Neural progenitor cell (in vitro differentiated cells): ENCODE results near the gene CBFA2T2. TPM values are rescaled to one million over a fixed set of nuclear protein-coding genes. Genes with fewer than 3 reads are reported as not detected.

Source experiments
- DNase-seq: peaks from one replicate; pipeline ENCODE4 v3.0.0-alpha.2; 2016; ENCODE audit warnings: low spot score
- H2AFZ ChIP-seq: fragments of 200-600 bp; sonication (generic); replicated peaks from 2 replicates; pipeline ENCODE4 v1.6.1; 2016; ENCODE audit warnings: antibody characterized with exemption
- H3F3A ChIP-seq: fragments of 200-600 bp; sonication (generic); 2 replicates; pipeline ENCODE4 v1.6.1; 2016; ENCODE audit warnings: antibody characterized with exemption, low read depth
- H3K27ac ChIP-seq: fragments of 200-600 bp; sonication (generic); 2 replicates; pipeline ENCODE4 v1.5.1; 2016; ENCODE audit warnings: mild to moderate bottlenecking
- H3K27me3 ChIP-seq: fragments of 200-600 bp; sonication (generic); 2 replicates; pipeline ENCODE4 v1.6.1; 2016; ENCODE audit warnings: mild to moderate bottlenecking, moderate library complexity
- H3K36me3 ChIP-seq: fragments of 200-600 bp; sonication (generic); 2 replicates; pipeline ENCODE4 v1.5.1; 2016
- H3K4me1 ChIP-seq: fragments of 200-600 bp; sonication (generic); 2 replicates; pipeline ENCODE4 v1.6.1; 2016; ENCODE audit warnings: mixed run types
- H3K4me2 ChIP-seq: fragments of 200-600 bp; sonication (generic); 2 replicates; pipeline ENCODE4 v1.6.1; 2016
- H3K4me3 ChIP-seq: fragments of 200-600 bp; sonication (generic); 2 replicates; pipeline ENCODE4 v1.5.1; 2016
- H3K79me2 ChIP-seq: fragments of 200-600 bp; sonication (generic); 2 replicates; pipeline ENCODE4 v1.6.1; 2016; ENCODE audit warnings: low read depth
- H3K9ac ChIP-seq: fragments of 200-600 bp; sonication (generic); 2 replicates; pipeline ENCODE4 v1.6.1; 2016
- H3K9me3 ChIP-seq: fragments of 200-600 bp; sonication (generic); 2 replicates; pipeline ENCODE4 v1.5.1; 2016; ENCODE audit warnings: low read depth
- H4K20me1 ChIP-seq: fragments of 200-600 bp; sonication (generic); 2 replicates; pipeline ENCODE4 v1.6.1; 2016; ENCODE audit warnings: low read depth
- H3K27ac Mint-ChIP-seq: 3 replicates; pipeline ENCODE4 v1.8.0; 2021; ENCODE audit warnings: mixed read lengths
- H3K27me3 Mint-ChIP-seq: 2 replicates; pipeline ENCODE4 v1.8.0; 2022; ENCODE audit warnings: low read depth, mild to moderate bottlenecking, inconsistent platforms, moderate library complexity, mixed read lengths; ENCODE audit not compliant: insufficient read depth
- H3K36me3 Mint-ChIP-seq: 3 replicates; pipeline ENCODE4 v1.8.0; 2021; ENCODE audit warnings: mixed read lengths
- H3K4me1 Mint-ChIP-seq: 3 replicates; pipeline ENCODE4 v1.8.0; 2021; ENCODE audit warnings: mixed read lengths
- H3K4me3 Mint-ChIP-seq: 3 replicates; pipeline ENCODE4 v1.8.0; 2021; ENCODE audit warnings: mild to moderate bottlenecking, moderate library complexity, mixed read lengths
- H3K9me3 Mint-ChIP-seq: 3 replicates; pipeline ENCODE4 v1.8.0; 2020; ENCODE audit warnings: mixed read lengths
- CTCF ChIP-seq: fragments of 200-600 bp; sonication (generic); IDR thresholded peaks from 2 replicates; pipeline ENCODE4 v1.5.1; 2017; ENCODE audit warnings: antibody characterized with exemption, mild to moderate bottlenecking
- EZH2 ChIP-seq: fragments of 200-600 bp; sonication (generic); IDR thresholded peaks from 2 replicates; pipeline ENCODE4 v1.6.1; 2017; ENCODE audit warnings: antibody characterized with exemption, mild to moderate bottlenecking, moderate library complexity
- EZH2phosphoT487 ChIP-seq: fragments of 200-600 bp; sonication (generic); IDR thresholded peaks from 2 replicates; pipeline ENCODE4 v1.6.1; 2017; ENCODE audit warnings: antibody characterized with exemption
- total RNA-seq: library from RNA; depleted of rRNA; stranded (reverse); fragments of >200 nt; gene quantifications from 2 replicates; pipeline ENCODE4 v1.2.3, GENCODE V29; 2015; ENCODE audit warnings: low replicate concordance

CBFA2T2 gene
- total RNA-seq, 1 donor from 2014 or later, result 11.9 TPM

- TF ChIP-seq EZH2 (no peak), EZH2phosphoT487 (no peak), CTCF (no peak)
- no peak overlapping the region for H3K9ac ChIP-seq
- no peak overlapping the region for H3K27ac Mint-ChIP-seq
- H3K4me1 ChIP-seq, result no peaks in the 10 kb centered on the region
- H3K36me3 ChIP-seq, result no peaks in the 10 kb centered on the region
- DNase-seq, result no peak
- H3K79me2 ChIP-seq, result no peaks in the 10 kb centered on the region
- H3K27me3 Mint-ChIP-seq, result peaks cover 2% of the 10 kb centered on the region
- H2AFZ ChIP-seq, result no peak overlapping the region
- H3K9me3 ChIP-seq, result no peaks in the 10 kb centered on the region
- H3K4me3 Mint-ChIP-seq, result no peak overlapping the region
- no peak overlapping the region for H3K4me2 ChIP-seq
- no peaks in the 10 kb centered on the region for H3K4me1 Mint-ChIP-seq
- no peaks in the 10 kb centered on the region for H3F3A ChIP-seq
- H4K20me1 ChIP-seq, result no peaks in the 10 kb centered on the region
- no peak overlapping the region for H3K4me3 ChIP-seq
- peaks cover 16% of the 10 kb centered on the region for H3K36me3 Mint-ChIP-seq
- H3K27me3 ChIP-seq, result no peaks in the 10 kb centered on the region
- H3K9me3 Mint-ChIP-seq, result no peaks in the 10 kb centered on the region
- H3K27ac ChIP-seq, result no peak overlapping the region
These were observed 132.9 kb downstream of the CBFA2T2 start for GRCh38 chr20:33622705-33623365.

- no peak for DNase-seq
- Mint-ChIP-seq H3K4me1 (no peaks in the 10 kb centered on the region), H3K27ac (no peak overlapping the region), H3K4me3 (no peak overlapping the region), H3K9me3 (no peaks in the 10 kb centered on the region), H3K27me3 (no peaks in the 10 kb centered on the region), H3K36me3 (peaks cover 19% of the 10 kb centered on the region)
- H3K27ac ChIP-seq, result no peak overlapping the region
- H3K4me3 ChIP-seq, result no peak overlapping the region
- no peaks in the 10 kb centered on the region for H3K9me3 ChIP-seq
- H3K4me2 ChIP-seq, result no peak overlapping the region
- no peaks in the 10 kb centered on the region for H4K20me1 ChIP-seq
- H3K79me2 ChIP-seq, result no peaks in the 10 kb centered on the region
- TF ChIP-seq CTCF, result no peak
- no peak for TF ChIP-seq EZH2
- no peak for TF ChIP-seq EZH2phosphoT487
- no peak overlapping the region for H3K9ac ChIP-seq
- H3K36me3 ChIP-seq, result no peaks in the 10 kb centered on the region
- H2AFZ ChIP-seq, result no peak overlapping the region
- no peaks in the 10 kb centered on the region for H3F3A ChIP-seq
- no peaks in the 10 kb centered on the region for H3K27me3 ChIP-seq
- no peaks in the 10 kb centered on the region for H3K4me1 ChIP-seq
These were observed 134.5 kb downstream of the CBFA2T2 start for GRCh38 chr20:33624399-33624798.

GRCh38 chr20:33626190-33626589 lies 136.3 kb downstream of the CBFA2T2 start:
- H3F3A ChIP-seq, result no peaks in the 10 kb centered on the region
- H3K36me3 Mint-ChIP-seq, result peaks cover 21% of the 10 kb centered on the region
- H4K20me1 ChIP-seq, result no peaks in the 10 kb centered on the region
- peaks cover 4% of the 10 kb centered on the region for H3K27me3 Mint-ChIP-seq
- H3K36me3 ChIP-seq, result no peaks in the 10 kb centered on the region
- no peak overlapping the region for H2AFZ ChIP-seq
- no peak overlapping the region for H3K4me3 Mint-ChIP-seq
- H3K27ac Mint-ChIP-seq, result no peak overlapping the region
- no peak overlapping the region for H3K27ac ChIP-seq
- TF ChIP-seq EZH2phosphoT487, result no peak
- no peak overlapping the region for H3K4me3 ChIP-seq
- DNase-seq, result no peak
- H3K4me2 ChIP-seq, result no peak overlapping the region
- H3K9me3 ChIP-seq, result no peaks in the 10 kb centered on the region
- H3K4me1 ChIP-seq, result no peaks in the 10 kb centered on the region
- H3K4me1 Mint-ChIP-seq, result no peaks in the 10 kb centered on the region
- no peak overlapping the region for H3K9ac ChIP-seq
- H3K27me3 ChIP-seq, result no peaks in the 10 kb centered on the region
- H3K9me3 Mint-ChIP-seq, result no peaks in the 10 kb centered on the region
- no peaks in the 10 kb centered on the region for H3K79me2 ChIP-seq

GRCh38 chr20:33627577-33628216 lies 137.8 kb downstream of the CBFA2T2 start:
- Histone ChIP-seq H3K27ac (no peak overlapping the region), H4K20me1 (no peaks in the 10 kb centered on the region), H3K27me3 (no peaks in the 10 kb centered on the region), H2AFZ (no peak overlapping the region), H3K9ac (no peak overlapping the region), H3K4me3 (no peak overlapping the region), H3F3A (no peaks in the 10 kb centered on the region), H3K4me1 (no peaks in the 10 kb centered on the region), H3K36me3 (no peaks in the 10 kb centered on the region), H3K9me3 (no peaks in the 10 kb centered on the region), H3K4me2 (no peak overlapping the region), H3K79me2 (no peaks in the 10 kb centered on the region)
- TF ChIP-seq EZH2phosphoT487 (no peak), CTCF (no peak), EZH2 (no peak)
- no peaks in the 10 kb centered on the region for H3K9me3 Mint-ChIP-seq
- peaks cover 4% of the 10 kb centered on the region for H3K27me3 Mint-ChIP-seq
- DNase-seq, result no peak
- peaks cover 25% of the 10 kb centered on the region for H3K36me3 Mint-ChIP-seq
- no peak overlapping the region for H3K4me3 Mint-ChIP-seq
- no peaks in the 10 kb centered on the region for H3K4me1 Mint-ChIP-seq
- H3K27ac Mint-ChIP-seq, result no peak overlapping the region
